Endothelial cell (in vitro differentiated cells): ENCODE measurements around the gene TFAP2D. TPM values are rescaled to one million over a fixed set of nuclear protein-coding genes. Genes with fewer than 3 reads are reported as not detected.

Source experiments
- DNase-seq: peaks from one replicate; pipeline ENCODE4 v3.0.0; 2021; ENCODE audit warnings: low spot score
- H3K27ac Mint-ChIP-seq: one replicate; pipeline ENCODE4 v1.8.0; 2021; ENCODE audit warnings: mixed read lengths, inconsistent platforms; ENCODE audit not compliant: unreplicated experiment
- H3K27me3 Mint-ChIP-seq: one replicate; pipeline ENCODE4 v1.8.0; 2021; ENCODE audit warnings: mild to moderate bottlenecking, moderate library complexity, mixed read lengths, inconsistent platforms; ENCODE audit not compliant: unreplicated experiment
- H3K36me3 Mint-ChIP-seq: one replicate; pipeline ENCODE4 v1.8.0; 2021; ENCODE audit warnings: mild to moderate bottlenecking, low read depth, mixed read lengths, inconsistent platforms; ENCODE audit not compliant: unreplicated experiment
- H3K4me1 Mint-ChIP-seq: one replicate; pipeline ENCODE4 v1.8.0; 2021; ENCODE audit warnings: mild to moderate bottlenecking, mixed read lengths, inconsistent platforms; ENCODE audit not compliant: unreplicated experiment
- H3K4me3 Mint-ChIP-seq: one replicate; pipeline ENCODE4 v1.8.0; 2021; ENCODE audit warnings: mild to moderate bottlenecking, mixed read lengths, inconsistent platforms; ENCODE audit not compliant: unreplicated experiment
- H3K9me3 Mint-ChIP-seq: one replicate; pipeline ENCODE4 v1.8.0; 2021; ENCODE audit warnings: mixed read lengths, inconsistent platforms; ENCODE audit not compliant: unreplicated experiment
- total RNA-seq: library from RNA; stranded (reverse); fragmentation: NEBNext Ultra II Directional; extraction: Animal tissue kit (Norgen Biotek cat#: 25700); gene quantifications from one replicate; pipeline ENCODE4 v1.2.1, GENCODE V29; 2021; ENCODE audit not compliant: unreplicated experiment
- TF ChIP-seq, protein P1 (sequence below): fragments of 200-600 bp; sonication (generic); IDR thresholded peaks from one replicate; pipeline ENCODE4 v1.5.0; 2021; ENCODE audit warnings: antibody characterized with exemption; ENCODE audit not compliant: unreplicated experiment

Gene TFAP2D
- total RNA-seq, 1 donor from 2014 or later = 0.31 TPM

GRCh38 chr6:50691814-50692495 is 21.4 kb upstream of the TFAP2D start:
- H3K4me3 Mint-ChIP-seq = no peak overlapping the region
- no peaks in the 10 kb centered on the region for H3K27me3 Mint-ChIP-seq
- TF ChIP-seq, protein P1, sequence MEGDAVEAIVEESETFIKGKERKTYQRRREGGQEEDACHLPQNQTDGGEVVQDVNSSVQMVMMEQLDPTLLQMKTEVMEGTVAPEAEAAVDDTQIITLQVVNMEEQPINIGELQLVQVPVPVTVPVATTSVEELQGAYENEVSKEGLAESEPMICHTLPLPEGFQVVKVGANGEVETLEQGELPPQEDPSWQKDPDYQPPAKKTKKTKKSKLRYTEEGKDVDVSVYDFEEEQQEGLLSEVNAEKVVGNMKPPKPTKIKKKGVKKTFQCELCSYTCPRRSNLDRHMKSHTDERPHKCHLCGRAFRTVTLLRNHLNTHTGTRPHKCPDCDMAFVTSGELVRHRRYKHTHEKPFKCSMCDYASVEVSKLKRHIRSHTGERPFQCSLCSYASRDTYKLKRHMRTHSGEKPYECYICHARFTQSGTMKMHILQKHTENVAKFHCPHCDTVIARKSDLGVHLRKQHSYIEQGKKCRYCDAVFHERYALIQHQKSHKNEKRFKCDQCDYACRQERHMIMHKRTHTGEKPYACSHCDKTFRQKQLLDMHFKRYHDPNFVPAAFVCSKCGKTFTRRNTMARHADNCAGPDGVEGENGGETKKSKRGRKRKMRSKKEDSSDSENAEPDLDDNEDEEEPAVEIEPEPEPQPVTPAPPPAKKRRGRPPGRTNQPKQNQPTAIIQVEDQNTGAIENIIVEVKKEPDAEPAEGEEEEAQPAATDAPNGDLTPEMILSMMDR = no peak
- H3K36me3 Mint-ChIP-seq = no peaks in the 10 kb centered on the region
- H3K27ac Mint-ChIP-seq = no peak overlapping the region
- no peaks in the 10 kb centered on the region for H3K9me3 Mint-ChIP-seq
- no peak for DNase-seq
- H3K4me1 Mint-ChIP-seq = no peaks in the 10 kb centered on the region

GRCh38 chr6:50698546-50698945 is 14.8 kb upstream of the TFAP2D start:
- no peak for DNase-seq
- no peak overlapping the region for H3K4me3 Mint-ChIP-seq
- no peaks in the 10 kb centered on the region for H3K4me1 Mint-ChIP-seq
- TF ChIP-seq, protein P1 = no peak
- H3K36me3 Mint-ChIP-seq = no peaks in the 10 kb centered on the region
- no peaks in the 10 kb centered on the region for H3K9me3 Mint-ChIP-seq
- H3K27me3 Mint-ChIP-seq = no peaks in the 10 kb centered on the region
- H3K27ac Mint-ChIP-seq = no peak overlapping the region

- Mint-ChIP-seq H3K9me3 (no peaks in the 10 kb centered on the region), H3K27ac (no peak overlapping the region), H3K4me3 (no peak overlapping the region), H3K36me3 (no peaks in the 10 kb centered on the region), H3K4me1 (no peaks in the 10 kb centered on the region), H3K27me3 (no peaks in the 10 kb centered on the region)
- no peak for DNase-seq
- TF ChIP-seq, protein P1 = no peak
Observed at GRCh38 chr6:50699051-50699775, 14.1 kb upstream of the TFAP2D start.

DNA sequence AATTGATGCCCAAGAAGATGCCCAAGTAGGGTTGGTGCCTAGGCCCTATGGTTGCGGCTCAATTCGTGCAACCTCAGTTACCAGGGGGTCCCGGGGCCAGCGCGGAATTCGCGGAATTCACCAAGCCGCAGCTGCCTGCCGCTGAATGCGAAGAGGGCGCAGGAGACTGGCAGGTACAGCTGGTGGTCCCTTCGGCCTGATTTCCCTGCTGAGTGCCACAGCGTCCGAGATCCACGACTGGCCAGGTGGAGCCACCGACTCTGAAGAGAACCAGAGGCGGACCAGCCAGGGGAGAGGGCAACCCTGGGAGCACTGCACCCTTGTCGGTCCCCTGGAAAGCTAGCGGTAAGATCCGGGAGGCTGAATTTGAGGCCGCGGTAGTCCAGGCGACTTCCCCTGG is 6.8 kb upstream of the TFAP2D start:
- DNase-seq = no peak
- Mint-ChIP-seq H3K27me3 (peaks cover 22% of the 10 kb centered on the region), H3K36me3 (no peaks in the 10 kb centered on the region), H3K27ac (no peak overlapping the region), H3K4me1 (peaks cover 5% of the 10 kb centered on the region), H3K4me3 (no peak overlapping the region), H3K9me3 (no peaks in the 10 kb centered on the region)
- TF ChIP-seq, protein P1 = no peak

- Mint-ChIP-seq H3K27ac (no peak overlapping the region), H3K4me3 (no peak overlapping the region)
Observed at GRCh38 chr6:50707191-50707590, 6.1 kb upstream of the TFAP2D start.

More at GRCh38 chr6:50707191-50707590, 6.1 kb upstream of the TFAP2D start:
- TF ChIP-seq, protein P1 = no peak
- Mint-ChIP-seq H3K9me3 (no peaks in the 10 kb centered on the region), H3K27me3 (peaks cover 24% of the 10 kb centered on the region), H3K36me3 (no peaks in the 10 kb centered on the region), H3K4me1 (peaks cover 5% of the 10 kb centered on the region)
- no peak for DNase-seq
